Thyroid gland (tissue), 4 donors: ENCODE data around the gene SMURF1.

ENCODE experiments used
- POLR2A ChIP-seq, 2 donors: fragments of 450-650 bp; IDR thresholded peaks; one replicate each; pipeline ENCODE4 v1.6.1; 2017; ENCODE audit warnings: antibody characterized with exemption in 2 of 2, mild to moderate bottlenecking in 2 of 2, moderate library complexity in 1 of 2
- TF ChIP-seq, protein P1 (sequence below), 6 experiments: fragments of 200-600 bp in 3 of 6; fragments of 450-650 bp in 3 of 6; sonication (generic) in 3 of 6; IDR thresholded peaks; one replicate each; pipeline ENCODE4 v1.5.1; 2016 to 2019; ENCODE audit warnings: antibody characterized with exemption in 6 of 6, mild to moderate bottlenecking in 2 of 6, inconsistent platforms in 1 of 6, moderate library complexity in 1 of 6

DNA sequence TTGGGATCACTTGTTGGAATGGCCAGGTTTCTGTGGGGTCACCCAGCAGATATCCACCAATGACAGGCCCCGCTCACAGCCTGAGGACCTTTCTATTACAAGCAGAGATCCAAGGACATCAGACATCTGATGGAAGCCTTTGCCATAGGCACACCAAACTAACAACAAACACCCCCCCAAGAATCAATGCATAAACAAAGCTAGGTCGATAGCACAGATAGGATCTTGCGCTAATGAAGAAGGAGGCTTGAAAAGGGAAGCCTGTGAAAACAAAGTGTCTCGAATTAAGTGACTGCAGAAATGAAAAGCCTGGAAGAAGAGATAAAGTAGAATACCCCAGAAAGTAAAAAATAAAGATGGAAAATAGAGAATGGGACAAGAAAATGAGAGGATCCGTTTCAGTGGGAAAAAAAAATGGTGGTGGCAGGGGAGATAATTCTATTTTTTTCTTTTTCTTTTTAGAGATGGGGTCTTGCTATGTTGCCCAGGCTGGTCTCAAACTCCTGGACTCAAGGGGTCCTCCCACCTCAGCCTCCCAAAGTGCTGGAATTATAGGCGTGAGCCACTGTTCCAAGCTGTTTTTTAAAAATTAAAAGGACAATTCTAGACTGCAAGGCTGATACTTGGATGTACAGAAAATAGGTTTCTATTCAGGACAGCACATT, 26.3 kb upstream of the SMURF1 start:
- TF ChIP-seq, protein P1, sequence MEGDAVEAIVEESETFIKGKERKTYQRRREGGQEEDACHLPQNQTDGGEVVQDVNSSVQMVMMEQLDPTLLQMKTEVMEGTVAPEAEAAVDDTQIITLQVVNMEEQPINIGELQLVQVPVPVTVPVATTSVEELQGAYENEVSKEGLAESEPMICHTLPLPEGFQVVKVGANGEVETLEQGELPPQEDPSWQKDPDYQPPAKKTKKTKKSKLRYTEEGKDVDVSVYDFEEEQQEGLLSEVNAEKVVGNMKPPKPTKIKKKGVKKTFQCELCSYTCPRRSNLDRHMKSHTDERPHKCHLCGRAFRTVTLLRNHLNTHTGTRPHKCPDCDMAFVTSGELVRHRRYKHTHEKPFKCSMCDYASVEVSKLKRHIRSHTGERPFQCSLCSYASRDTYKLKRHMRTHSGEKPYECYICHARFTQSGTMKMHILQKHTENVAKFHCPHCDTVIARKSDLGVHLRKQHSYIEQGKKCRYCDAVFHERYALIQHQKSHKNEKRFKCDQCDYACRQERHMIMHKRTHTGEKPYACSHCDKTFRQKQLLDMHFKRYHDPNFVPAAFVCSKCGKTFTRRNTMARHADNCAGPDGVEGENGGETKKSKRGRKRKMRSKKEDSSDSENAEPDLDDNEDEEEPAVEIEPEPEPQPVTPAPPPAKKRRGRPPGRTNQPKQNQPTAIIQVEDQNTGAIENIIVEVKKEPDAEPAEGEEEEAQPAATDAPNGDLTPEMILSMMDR (IDR thresholded peaks at IDR 0.05), result no peak
- no peak for TF ChIP-seq POLR2A (IDR thresholded peaks at IDR 0.05)
